Suprapubic skin (tissue), 4 donors: Measurements from ENCODE around the gene TNK2.

ENCODE experiments used
- EP300 ChIP-seq: sonication (generic); formaldehyde crosslinking; IDR thresholded peaks from one replicate; pipeline ENCODE4 v1.6.1; 2017; ENCODE audit warnings: antibody characterized with exemption
- POLR2AphosphoS5 ChIP-seq, 3 donors: sonication (generic); formaldehyde crosslinking; IDR thresholded peaks; one replicate each; pipeline ENCODE4 v1.6.1; 2017; ENCODE audit warnings: antibody characterized with exemption in 3 of 3

DNA sequence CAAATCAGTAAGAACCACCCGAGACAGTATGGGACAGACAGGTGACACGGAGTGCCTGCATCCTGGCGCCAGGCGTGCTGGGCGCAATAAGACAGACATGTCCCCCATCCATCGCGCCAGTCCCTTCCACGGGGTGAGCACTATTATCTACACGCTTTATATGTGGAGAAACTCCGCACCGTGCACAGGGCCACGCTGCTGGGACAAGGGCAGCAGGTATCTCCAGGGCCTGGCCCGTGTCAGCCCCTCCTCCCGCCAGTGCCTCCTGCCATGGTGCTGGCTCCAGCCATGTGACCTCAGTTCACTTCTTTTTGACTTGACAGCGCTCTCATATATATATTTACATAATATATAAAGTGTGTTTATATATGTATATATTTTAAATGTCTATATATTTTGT lies 42.6 kb downstream of the TNK2 start:
- TF ChIP-seq EP300 (no peak), POLR2AphosphoS5 (IDR thresholded peaks at IDR 0.05) (no peak)
